Raji (cell line): Measurements from ENCODE around the gene HOXB3.
A peak's percentile ranks its signal among the peaks of the same experiment; 100 is the strongest.

Source experiments
- POLR2A ChIP-seq: IDR thresholded peaks from 2 replicates; pipeline ENCODE4 v1.6.1; 2011; ENCODE audit warnings: low read depth, low read length, control low read depth; ENCODE audit not compliant: insufficient read depth

Gene HOXB3

DNA sequence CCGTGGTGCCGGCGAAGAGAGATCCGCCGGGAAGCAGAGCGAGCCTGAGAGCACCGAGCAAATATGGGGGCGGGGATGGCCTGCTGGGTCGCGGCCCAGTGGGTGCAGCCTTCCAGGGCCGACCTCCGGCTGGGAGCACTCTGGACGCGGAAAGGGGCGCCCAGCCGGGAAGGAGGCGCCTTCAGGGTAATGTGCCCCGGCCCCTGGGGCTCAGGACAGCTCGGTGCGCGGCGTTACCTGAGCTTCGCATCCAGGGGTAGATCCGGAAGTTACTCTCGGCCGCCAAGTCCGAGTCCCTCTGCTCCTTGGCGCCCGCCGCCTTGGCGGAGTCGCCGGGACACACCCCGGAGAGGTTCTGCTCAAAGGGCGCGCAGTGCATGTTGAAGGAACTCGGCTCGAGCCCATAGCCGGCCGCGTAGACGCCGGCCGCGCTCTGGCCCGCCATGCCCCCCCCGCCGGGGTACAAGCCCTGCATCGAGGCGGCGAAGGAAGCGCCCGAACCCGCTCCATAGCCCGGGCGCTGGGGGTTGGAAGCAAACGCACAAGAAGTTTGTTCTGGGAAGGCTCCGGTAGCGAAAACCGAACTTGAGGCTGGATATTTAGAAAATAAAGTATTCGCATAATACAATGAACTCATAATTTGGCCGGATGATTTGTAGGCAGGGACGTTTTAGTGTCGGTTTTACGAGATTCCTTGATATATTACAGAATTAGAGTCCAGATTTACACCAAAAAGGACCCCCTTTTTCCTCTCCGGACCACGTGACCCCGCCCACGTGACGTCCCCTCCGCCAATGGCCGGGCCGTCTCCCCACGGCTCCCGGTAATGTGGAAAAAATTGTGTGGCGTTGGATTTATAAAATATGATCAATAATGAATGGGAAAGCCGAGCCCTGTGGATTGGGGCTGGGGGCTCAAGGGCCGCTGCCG, 20.5 kb upstream of the HOXB3 start, which contains the start of gene HOXB7:
Gene HOXB7, minus strand, starts transcription at position 736 of the 930 bp plus-strand sequence. Its CDS starts 99 bp downstream, at position 637.
- peak; percentile 33; the same call in 1 of the 2 replicates for TF ChIP-seq POLR2A

DNA sequence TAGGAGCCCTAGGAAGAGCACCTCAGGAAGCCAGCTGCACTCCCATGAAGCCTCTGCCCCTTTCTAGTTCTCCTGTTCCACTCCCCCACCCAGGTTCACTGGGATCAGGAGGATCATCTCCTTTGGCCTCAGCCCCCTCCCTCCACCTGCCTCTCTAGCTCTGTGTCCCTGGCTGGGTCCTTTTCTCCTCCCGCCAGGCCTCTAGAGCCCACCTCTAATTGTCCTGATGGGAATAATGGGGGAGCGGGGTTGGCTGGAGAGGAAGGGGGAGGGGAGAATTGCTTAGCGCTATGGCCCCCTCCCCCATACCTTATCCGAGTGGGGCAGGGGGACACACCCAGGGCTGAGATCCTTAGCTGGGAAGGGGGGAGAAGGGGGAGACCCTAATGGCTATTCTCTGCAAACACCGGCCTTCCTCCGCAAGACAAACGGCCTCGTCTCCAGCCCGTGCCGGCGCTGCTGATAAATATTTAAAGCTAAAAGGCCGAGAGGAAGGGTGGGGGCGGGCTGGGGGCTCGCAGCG, 19.8 kb upstream of the HOXB3 start:
- TF ChIP-seq POLR2A: no peak

DNA sequence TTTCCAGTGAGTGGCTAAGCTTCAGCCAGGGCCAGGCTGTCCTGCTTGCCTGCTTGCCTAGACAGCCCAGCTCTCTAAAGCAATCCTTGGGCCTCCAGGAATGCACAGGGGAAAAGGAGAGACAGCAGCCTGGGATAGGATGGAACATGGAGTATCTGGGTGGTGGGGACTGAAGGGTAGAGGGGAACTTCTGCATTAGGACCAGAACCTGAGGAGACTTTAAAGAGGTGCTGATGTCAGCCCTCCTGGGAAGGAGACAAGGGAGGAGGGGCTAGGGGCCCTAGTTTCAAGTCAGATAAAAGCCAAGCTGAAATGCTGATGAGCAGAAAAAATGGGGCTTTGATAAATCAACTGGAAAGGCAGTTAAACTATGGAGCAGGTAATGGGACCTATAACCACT, 19.0 kb upstream of the HOXB3 start:
- no peak for TF ChIP-seq POLR2A

DNA sequence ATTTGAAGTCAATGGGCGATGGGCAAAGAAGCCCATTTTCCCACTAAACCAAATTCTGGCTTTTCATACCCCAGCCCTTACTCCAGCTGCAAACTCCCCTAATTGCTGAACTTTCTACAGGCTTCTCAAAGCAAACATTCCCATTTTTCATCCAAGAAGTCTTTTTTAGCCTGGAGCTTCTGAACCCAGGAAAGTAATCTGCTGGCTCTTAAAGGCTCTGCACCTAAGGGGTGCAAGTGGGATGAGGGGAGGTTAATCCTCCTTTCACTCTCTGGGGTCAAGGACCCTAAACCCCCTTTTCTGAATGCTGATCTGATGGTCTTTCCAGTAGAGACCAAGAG, 18.4 kb upstream of the HOXB3 start:
- no peak for TF ChIP-seq POLR2A

DNA sequence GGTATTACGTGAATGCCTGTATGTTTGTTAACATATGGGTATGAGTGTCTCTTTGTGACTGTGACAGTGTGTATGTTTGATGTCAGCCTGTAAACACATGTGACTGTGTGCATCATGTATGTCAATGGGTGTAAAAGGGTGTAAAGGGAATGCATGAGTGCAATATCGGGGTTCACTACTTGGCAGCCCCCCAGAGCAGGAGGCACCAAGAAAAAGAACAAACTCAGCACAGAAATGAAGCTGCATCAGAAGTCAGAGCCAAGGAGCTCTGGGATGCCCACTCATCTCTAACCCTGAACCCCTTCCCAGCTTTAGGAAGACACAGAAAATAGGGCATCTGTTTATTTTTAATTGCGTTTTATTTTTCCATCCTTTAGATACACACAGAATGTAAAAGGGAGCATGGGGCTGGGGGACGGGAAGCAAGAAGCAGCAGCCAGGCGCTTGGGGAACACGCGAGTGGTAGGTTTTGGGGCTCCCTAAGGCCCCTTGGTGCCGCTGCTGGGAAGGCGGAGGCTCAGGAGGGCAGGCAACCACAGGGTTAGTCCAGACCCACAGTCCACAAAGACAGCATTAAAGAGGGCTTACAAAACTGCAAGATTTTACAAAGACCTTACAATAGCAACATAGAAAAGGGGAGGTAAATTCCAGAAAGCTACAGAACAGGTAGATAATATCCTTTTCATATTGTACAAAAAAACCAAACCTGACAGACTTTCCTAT, 17.0 kb upstream of the HOXB3 start:
- no peak for TF ChIP-seq POLR2A

DNA sequence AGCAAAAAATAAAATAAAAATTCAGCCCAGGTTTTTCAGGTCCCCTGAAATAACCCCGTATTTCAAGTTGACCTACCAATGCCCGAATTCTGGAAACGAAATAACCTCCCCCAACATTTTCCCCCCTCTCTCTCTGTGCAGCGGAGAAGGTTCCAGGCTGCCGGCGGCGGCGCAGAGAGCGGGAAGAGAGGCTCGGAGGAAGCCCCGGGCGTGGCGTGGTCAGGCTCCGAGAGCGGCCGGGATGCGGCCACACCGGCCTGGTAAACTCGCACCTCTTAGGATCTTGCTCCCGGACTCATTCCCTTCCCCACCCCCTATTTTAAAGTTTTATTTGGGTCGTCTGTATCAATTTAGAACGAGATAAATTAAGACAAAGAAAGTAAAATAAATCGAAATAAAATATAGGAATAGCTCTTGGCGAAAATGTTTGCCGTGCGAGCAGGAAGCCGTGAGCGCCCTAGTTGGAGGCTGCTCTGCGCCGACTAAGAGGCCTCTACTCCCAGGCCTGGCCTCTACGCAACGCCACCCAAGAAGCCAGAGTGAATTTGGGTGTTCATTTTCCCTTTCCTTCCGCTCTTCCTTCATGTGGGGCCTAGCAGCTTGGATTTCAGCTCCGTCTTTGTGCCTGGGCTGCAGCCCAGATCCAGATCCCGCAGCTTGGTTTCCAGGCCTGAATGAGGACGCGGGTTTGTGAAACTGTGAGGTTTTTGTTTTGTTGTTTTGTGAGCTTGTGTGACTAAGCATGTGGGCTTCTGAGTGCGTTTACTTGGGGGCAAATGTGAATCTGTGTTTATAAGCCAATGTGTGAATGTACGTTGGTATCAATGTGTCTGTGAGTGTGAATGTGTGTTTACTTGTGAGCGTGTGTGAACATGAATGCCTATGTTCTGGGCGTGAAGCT, 16.2 kb upstream of the HOXB3 start:
- TF ChIP-seq POLR2A: no peak

DNA sequence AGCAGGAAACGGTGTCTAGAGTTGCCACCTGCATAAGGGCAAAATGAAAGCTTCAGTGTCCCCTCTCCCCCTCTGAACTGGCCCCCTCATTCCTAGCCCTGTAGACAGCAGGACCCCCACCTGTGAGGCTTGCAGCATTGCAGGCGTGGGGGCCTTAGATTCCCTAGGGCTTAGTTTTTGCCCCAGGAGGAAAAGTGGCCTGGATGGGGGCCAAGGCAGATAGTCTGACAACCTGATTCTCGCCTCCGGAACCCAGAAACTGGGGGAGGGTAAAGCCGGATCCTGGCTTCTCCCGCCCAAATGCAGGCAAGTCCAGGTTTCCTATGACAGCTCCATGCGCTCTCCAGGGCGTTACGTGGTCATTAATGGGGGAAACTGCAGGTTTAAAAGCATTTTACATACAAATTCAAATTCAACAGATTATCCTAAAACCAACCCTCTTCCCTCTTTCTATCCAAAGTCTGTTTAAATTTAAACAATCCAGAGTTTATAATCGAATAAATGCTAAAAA, 15.4 kb upstream of the HOXB3 start:
- TF ChIP-seq POLR2A: no peak

DNA sequence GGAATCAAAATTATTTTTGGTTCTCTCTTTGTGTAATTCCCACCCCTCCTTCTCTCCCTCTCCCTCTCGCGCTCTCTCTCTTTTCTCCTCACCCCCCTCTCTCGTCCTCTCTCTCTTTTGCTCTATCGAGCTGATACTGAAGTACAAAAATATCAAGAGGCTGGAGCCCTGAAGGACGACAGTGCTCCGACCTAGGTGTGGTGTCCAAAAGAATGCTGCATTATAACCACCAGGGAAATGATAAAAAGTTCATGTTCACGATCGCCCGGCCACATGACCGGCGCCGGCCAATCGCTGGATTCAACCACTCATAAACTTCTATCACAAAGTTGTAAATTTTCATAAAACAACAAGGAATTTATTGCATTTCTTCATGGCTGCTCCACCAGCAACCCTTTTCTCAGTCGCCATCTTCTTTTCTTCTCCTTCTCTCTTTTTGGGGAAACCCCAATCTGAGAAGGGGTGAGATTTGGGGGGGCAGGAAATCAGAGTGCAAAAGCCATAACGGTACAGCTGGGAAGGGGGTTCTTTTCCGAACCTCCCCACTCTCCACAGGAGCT, 14.8 kb upstream of the HOXB3 start, which contains the start of gene HOXB6:
Gene HOXB6, minus strand, starts transcription at position 217 of the 560 bp plus-strand sequence. CDS start 6,836 bp downstream, outside the sequence.
- TF ChIP-seq POLR2A: no peak

DNA sequence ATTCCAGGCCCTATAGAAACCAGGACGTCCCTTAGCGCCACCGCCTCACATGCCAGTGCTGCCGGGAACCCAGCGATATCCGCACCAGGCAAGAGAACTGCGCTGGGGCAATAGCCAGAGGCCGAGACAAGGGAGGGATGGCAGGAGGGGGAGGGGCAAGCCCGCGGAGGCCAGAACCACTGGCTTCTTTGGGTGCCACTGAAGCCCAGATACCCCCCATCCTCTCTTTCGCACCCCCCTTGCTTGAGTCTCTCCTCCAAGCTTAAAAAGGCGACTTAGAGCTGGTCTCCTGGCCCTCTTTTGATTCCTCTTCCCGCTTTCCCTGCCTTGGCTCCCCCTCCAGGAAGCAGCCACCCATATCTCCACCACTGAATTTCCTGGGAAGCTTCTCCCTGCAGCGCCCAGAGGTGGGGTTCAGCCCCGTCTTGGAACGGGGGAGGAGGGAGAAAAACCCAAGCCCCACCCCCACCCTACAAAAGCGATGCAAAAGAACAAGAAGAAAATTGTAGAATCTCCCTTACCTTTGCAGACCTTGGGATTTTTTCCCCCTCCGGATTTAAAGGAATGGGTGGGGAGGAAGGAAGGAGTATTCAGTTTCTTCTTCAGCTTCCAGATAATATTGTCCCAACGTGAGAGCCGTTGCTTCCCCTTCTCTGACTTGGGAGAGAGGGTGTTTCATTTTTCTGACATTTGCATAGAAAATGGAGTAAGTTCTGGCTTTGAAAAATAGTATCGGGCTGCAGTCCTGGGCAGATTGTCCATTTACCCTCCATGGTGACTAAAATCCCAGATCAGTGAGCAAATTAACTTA, 14.1 kb upstream of the HOXB3 start:
- no peak for TF ChIP-seq POLR2A

DNA sequence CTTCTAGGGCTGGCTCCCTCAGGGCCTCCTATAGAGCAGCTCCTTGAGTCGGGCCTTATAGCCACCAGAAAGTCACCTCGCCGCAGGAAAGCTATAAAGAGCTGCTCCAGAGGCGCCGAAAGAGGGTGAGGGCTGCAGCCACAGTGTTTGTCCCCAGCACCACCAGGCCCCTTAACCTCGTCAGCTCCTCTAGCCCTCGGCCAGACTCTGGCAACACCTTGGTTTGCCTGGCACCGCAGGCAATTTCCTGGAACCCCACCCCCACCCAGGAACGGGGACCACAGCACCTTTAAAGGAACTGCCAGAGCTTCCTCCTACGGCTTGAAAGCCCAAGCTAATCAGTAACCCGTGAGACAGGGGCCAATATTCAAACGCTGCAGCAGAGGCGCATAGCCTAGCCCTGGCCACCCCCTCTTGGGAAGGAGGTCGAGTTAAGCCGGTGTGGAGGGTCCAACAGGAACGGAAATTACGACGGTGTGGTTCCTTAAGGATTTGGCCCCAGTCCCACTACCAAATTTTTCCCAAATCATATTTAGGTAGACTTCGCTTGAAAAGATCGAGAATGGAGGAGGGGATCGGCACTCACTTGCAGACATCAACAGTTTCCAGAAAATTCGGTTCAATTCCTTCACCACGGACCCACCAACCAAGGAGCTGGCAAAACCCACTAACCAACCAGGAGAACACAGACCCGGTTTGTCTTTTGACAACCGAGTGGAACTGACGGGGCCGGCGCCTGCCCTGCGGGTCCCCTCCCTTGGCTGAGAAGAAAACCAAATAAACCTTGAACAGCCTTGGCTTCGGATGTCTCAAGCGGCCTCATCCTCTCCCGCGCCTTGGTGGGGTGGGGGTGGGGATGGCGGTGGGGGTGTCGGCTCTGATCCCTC, 11.7 kb upstream of the HOXB3 start:
- no peak for TF ChIP-seq POLR2A

DNA sequence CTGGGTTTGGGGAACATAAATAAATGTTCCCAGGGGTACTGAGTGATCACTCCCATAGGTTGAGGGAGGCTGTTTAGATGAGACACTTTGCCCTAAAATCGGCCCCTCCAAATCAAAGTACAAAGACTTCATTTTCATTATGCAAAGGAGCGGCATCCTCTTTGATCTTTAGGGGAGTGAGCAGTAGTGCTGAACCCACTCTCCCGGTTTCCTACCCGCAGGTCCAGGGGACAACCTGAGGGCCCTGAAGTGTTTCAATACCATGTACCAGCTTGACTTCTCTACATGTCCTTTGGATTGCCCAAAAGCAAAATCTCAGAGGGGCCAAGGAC, 11.1 kb upstream of the HOXB3 start:
- TF ChIP-seq POLR2A: no peak

DNA sequence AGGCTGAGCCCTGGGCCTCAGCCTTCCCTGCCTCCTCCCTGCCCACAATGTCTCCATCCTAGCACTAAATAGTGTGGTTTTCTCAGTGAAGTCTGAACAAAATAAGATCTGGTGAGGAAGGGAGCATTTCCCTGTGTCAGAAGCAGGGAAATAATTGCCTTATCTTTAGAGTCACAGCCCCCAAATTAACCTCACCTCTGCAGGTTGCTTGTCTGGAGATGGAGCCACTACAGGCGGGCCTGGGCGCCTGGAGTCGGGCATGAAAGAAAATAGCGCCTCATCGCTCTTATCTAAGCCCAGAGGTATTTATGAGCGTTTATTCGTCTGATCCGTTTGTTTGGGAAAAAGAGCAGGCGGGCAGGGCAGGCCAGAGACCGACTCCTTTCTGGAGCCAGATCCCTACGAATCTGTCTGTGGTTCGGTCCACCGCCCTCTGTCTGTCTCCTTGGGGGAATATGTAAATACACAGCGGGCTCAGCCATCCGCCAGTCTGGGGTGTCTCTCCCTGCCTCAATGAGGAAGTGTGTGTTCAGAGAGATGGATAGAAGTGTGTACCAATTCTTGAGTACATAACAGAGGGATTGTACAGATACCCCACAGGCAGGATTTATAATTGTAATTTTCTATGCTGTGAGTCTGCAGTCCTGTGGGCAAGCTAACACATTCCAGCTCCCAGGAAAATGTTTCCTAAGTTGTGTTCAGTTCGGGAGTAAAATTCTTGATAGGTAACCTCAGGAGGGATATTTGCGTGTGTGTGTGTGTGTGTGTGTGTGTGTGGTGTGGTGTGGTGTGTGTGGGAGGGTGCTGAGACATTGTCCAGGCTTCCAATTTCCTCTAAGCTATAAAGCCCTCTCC, 10.4 kb upstream of the HOXB3 start:
- no peak for TF ChIP-seq POLR2A
